Body of pancreas (tissue), 4 donors: Measurements from ENCODE around the gene TMEM9. TPM values are rescaled to one million over a fixed set of nuclear protein-coding genes. Genes with fewer than 3 reads are reported as not detected.

Source experiments
- ATAC-seq: fragments of 150-250 bp; one replicate; pipeline ENCODE4 v1.9.1; 2016
- DNase-seq, 4 donors: peaks; one replicate each; pipeline ENCODE4 v3.0.0-alpha.2; 2019
- H3K27ac ChIP-seq, 4 donors: fragments of 200-600 bp; sonication (generic); 1 replicate in 3 of 4; 2 replicates in 1 of 4; pipeline versions ENCODE4 v1.5.1 to v1.6.1; 2016 to 2019; ENCODE audit warnings: mild to moderate bottlenecking in 1 of 4, mixed read lengths in 1 of 4, moderate library complexity in 1 of 4
- H3K27me3 ChIP-seq, 2 donors: fragments of 200-600 bp; sonication (generic); one replicate each; pipeline ENCODE4 v1.6.0; 2016; ENCODE audit warnings: mild to moderate bottlenecking in 1 of 2
- H3K36me3 ChIP-seq, 2 donors: fragments of 200-600 bp; sonication (generic); replicated peaks in 1 of 2; 2 replicates each; pipeline ENCODE4 v1.5.1; 2016; ENCODE audit warnings: low read depth in 2 of 2; ENCODE audit not compliant: insufficient read depth in 1 of 2
- H3K4me1 ChIP-seq: fragments of 200-600 bp; sonication (generic); one replicate; pipeline ENCODE4 v1.6.0; 2016
- H3K4me3 ChIP-seq, 2 donors: fragments of 200-600 bp; sonication (generic); 1 replicate in 1 of 2; 2 replicates in 1 of 2; pipeline ENCODE4 v1.5.1; 2016 to 2019
- H3K9me3 ChIP-seq, 3 donors: fragments of 200-600 bp; sonication (generic); 1 replicate in 2 of 3; 2 replicates in 1 of 3; pipeline ENCODE4 v1.5.1; 2016
- POLR2A ChIP-seq, 3 donors: fragments of 450-650 bp; IDR thresholded peaks; one replicate each; pipeline ENCODE4 v1.6.1; 2016; ENCODE audit warnings: antibody characterized with exemption in 3 of 3, mild to moderate bottlenecking in 2 of 3
- WGBS, 2 donors: methylation state at CpG; one replicate each; pipeline ENCODE4 v1.1.5; 2017; 5-methylcytosine and 5-hydroxymethylcytosine counted together
- intact Hi-C: fragments of 100-400 bp; cut with DNase I; formaldehyde crosslinking; loops from one replicate; pipeline ENCODE4 v1.15.1; 2023
- total RNA-seq, 2 donors: library from RNA; depleted of rRNA; stranded (reverse); fragments of >200 nt; gene quantifications; one replicate each; pipeline ENCODE4 v1.1.0, GENCODE V29; 2016
- TF ChIP-seq, protein P1 (sequence below), 7 experiments: fragments of 450-650 bp in 4 of 7; fragments of 200-600 bp in 3 of 7; sonication (generic) in 3 of 7; IDR thresholded peaks; one replicate each; pipeline ENCODE4 v1.5.1; 2016 to 2019; ENCODE audit warnings: antibody characterized with exemption in 7 of 7

Gene TMEM9
- total RNA-seq, 2 donors from 2014 or later: 56.6 to 70.5 TPM

DNA sequence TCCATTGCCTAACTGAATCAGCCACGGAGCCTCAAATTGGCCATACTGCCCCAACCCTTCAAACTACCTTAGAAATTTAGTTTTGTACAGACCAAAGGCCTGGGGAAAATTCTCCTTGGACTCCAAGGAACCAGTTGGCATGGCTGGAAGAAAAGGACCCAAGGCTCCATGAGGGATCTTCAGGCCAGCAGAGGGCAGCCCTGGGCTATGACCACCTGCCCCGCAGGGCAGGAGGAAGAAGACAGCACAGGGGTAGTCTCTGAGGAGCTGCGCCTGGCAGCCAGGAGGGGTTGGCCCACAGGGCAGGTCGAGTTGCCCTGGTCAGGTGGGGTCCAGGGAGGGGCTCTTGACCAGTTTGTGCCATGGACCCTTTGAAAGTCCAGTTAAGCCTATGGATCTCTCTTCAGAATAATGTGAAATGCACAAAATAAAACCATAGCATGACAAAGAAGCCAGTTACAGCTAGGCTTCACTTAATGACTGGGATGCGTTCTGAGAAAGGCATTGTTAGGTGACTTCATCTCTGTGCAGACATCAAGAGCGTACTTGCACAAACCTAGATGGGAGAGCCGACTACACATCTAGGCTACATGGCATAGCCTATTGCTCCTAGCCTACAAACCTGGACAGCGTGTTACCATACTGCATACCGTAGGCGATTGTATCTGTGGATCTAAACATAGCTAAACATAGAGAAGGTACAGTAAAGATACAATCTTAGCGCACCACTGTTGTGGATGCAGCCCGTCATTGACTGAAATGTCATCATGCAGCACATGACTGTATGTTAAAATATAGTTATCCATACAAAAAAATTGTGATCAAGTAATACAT, 68.2 kb downstream of the TMEM9 start:
- intact Hi-C loops: no loop called here
- Histone ChIP-seq H3K4me3 (no peak overlapping the region), H3K4me1 (no peaks in the 10 kb centered on the region), H3K9me3 (no peaks in the 10 kb centered on the region), H3K27ac (no peak overlapping the region), H3K27me3 (no peaks in the 10 kb centered on the region), H3K36me3 (no peaks in the 10 kb centered on the region)
- 51 to 55% methylated on average over 12 of the region's 12 CpGs for WGBS, 2 donors
- peak; percentile 78 to 89 (median 82) for DNase-seq
- TF ChIP-seq POLR2A (IDR thresholded peaks at IDR 0.05): no peak
- TF ChIP-seq, protein P1, sequence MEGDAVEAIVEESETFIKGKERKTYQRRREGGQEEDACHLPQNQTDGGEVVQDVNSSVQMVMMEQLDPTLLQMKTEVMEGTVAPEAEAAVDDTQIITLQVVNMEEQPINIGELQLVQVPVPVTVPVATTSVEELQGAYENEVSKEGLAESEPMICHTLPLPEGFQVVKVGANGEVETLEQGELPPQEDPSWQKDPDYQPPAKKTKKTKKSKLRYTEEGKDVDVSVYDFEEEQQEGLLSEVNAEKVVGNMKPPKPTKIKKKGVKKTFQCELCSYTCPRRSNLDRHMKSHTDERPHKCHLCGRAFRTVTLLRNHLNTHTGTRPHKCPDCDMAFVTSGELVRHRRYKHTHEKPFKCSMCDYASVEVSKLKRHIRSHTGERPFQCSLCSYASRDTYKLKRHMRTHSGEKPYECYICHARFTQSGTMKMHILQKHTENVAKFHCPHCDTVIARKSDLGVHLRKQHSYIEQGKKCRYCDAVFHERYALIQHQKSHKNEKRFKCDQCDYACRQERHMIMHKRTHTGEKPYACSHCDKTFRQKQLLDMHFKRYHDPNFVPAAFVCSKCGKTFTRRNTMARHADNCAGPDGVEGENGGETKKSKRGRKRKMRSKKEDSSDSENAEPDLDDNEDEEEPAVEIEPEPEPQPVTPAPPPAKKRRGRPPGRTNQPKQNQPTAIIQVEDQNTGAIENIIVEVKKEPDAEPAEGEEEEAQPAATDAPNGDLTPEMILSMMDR (IDR thresholded peaks at IDR 0.05): peak; percentile 63 to 89 (median 74)
- peak; percentile 92 for ATAC-seq

Other genes starting within 250 kb of the TMEM9 start
- gene KIF21B, start 130.8 kb downstream of the TMEM9 start, total RNA-seq: 1 to 10 TPM; 1.6 to 3.4 TPM
- under 1 TPM in 1 of 2 donors, not detected in 1; under 0.01 TPM for gene CACNA1S, start 42.0 kb downstream of the TMEM9 start, total RNA-seq
- gene ASCL5, start 27.3 kb downstream of the TMEM9 start, total RNA-seq: 1 to 10 TPM; 1.0 to 4.6 TPM
- gene IGFN1, start 36.4 kb upstream of the TMEM9 start, total RNA-seq: 10 to 100 TPM in 1 of 2 donors, 1 to 10 TPM in 1; 6.9 to 23.1 TPM
- gene PKP1, start 129.0 kb upstream of the TMEM9 start, total RNA-seq: under 1 TPM in 1 of 2 donors, not detected in 1; 0.33 TPM
- 1 to 10 TPM in 1 of 2 donors, not detected in 1; 1.8 TPM for gene TNNT2, start 223.2 kb upstream of the TMEM9 start, total RNA-seq
- 10 to 100 TPM; 46.1 to 54.7 TPM for gene LAD1, start 244.8 kb upstream of the TMEM9 start, total RNA-seq